ENCODE measurements around the gene SNAPC1. TPM values are rescaled to one million over a fixed set of nuclear protein-coding genes. Genes with fewer than 3 reads are reported as not detected.

The SNAPC1 gene
- total and polyA plus RNA-seq, 2 of the 13 experiments (the other 11 are each of a cell fraction or from before 2014, with no cell fraction given): 2.6 to 8.5 TPM

- TF ChIP-seq ZBTB38 (CRISPR knock-in tag; IDR thresholded peaks at IDR 0.05) (no peak), KLF15 (CRISPR knock-in tag; IDR thresholded peaks at IDR 0.05; ENCODE audit: borderline replicate concordance) (no peak), ZNF512B (CRISPR knock-in tag; IDR thresholded peaks at IDR 0.05; ENCODE audit: borderline replicate concordance) (no peak), DMTF1 (CRISPR knock-in tag; IDR thresholded peaks at IDR 0.05) (no peak), CAMTA2 (CRISPR knock-in tag; IDR thresholded peaks at IDR 0.05; ENCODE audit: borderline replicate concordance) (no peak), RAD21 (CRISPR knock-in tag; IDR thresholded peaks at IDR 0.05) (peak; percentile 88), STAG1 (CRISPR knock-in tag; IDR thresholded peaks at IDR 0.05) (peak; percentile 100), JARID2 (CRISPR knock-in tag; IDR thresholded peaks at IDR 0.05; ENCODE audit: insufficient replicate concordance) (no peak), CSRNP1 (CRISPR knock-in tag; IDR thresholded peaks at IDR 0.05) (no peak), ATM (IDR thresholded peaks at IDR 0.05; ENCODE audit: borderline replicate concordance) (no peak), ARNTL (CRISPR knock-in tag; IDR thresholded peaks at IDR 0.05) (no peak), ZHX1 (CRISPR knock-in tag; IDR thresholded peaks at IDR 0.05; ENCODE audit: low read depth) (no peak), NFRKB (IDR thresholded peaks at IDR 0.05) (no peak), IRF2 (CRISPR knock-in tag; IDR thresholded peaks at IDR 0.05) (0 out of 2 replicates have a peak, but pooled peaks have one; percentile 40), SMAD9 (CRISPR knock-in tag; IDR thresholded peaks at IDR 0.05) (no peak), ZBTB10 (CRISPR knock-in tag; IDR thresholded peaks at IDR 0.05; ENCODE audit: borderline replicate concordance) (no peak)
Observed at GRCh38 chr14:61837336-61838229, 75.4 kb downstream of the SNAPC1 start (continued).
